ENCODE measurements around the gene ERICH2. TPM values are rescaled to one million over a fixed set of nuclear protein-coding genes. Genes with fewer than 3 reads are reported as not detected.

The ERICH2 gene
- total RNA-seq, 1 donor from 2014 or later = 1.7 TPM

GRCh38 chr2:170783549-170783948 lies 13.4 kb downstream of the ERICH2 start:
- no peaks in the 10 kb centered on the region for H3K36me3 ChIP-seq (ENCODE audit: insufficient read depth, low read length)
- no peaks in the 10 kb centered on the region for H3K9me3 ChIP-seq (ENCODE audit: insufficient read depth, low read depth, low read length)
- FAIRE-seq (no peak), DNase-seq (ENCODE audit: low read depth) (no peak)
- H3K4me2 ChIP-seq (ENCODE audit: low read length) = no peak overlapping the region
- no peak overlapping the region for H3K27ac ChIP-seq (ENCODE audit: low read depth, low read length)
- H3K4me3 Mint-ChIP-seq (ENCODE audit: unreplicated experiment) = no peak overlapping the region
- no peaks in the 10 kb centered on the region for H4K20me1 ChIP-seq (ENCODE audit: insufficient read depth, low read length)
- H3K79me2 ChIP-seq (ENCODE audit: insufficient read depth, low read length) = no peaks in the 10 kb centered on the region
- H3K4me1 ChIP-seq (ENCODE audit: insufficient read depth, low read length) = no peaks in the 10 kb centered on the region
- peaks cover 10% of the 10 kb centered on the region for H3K4me1 Mint-ChIP-seq (ENCODE audit: low read depth, unreplicated experiment)
- no peak overlapping the region for H3K27ac Mint-ChIP-seq (ENCODE audit: unreplicated experiment)
- H3K9ac ChIP-seq (ENCODE audit: low read length) = no peak overlapping the region
- H3K4me3 ChIP-seq (ENCODE audit: insufficient read depth, low read depth, low read length) = no peak overlapping the region
- H3K27me3 Mint-ChIP-seq (ENCODE audit: low read depth, unreplicated experiment) = no peaks in the 10 kb centered on the region
- H3K27me3 ChIP-seq (ENCODE audit: insufficient read depth, low read length) = peaks cover 3% of the 10 kb centered on the region
- no peaks in the 10 kb centered on the region for H3K36me3 Mint-ChIP-seq (ENCODE audit: low read depth, unreplicated experiment)
- H3K9me3 Mint-ChIP-seq (ENCODE audit: unreplicated experiment) = no peaks in the 10 kb centered on the region
- no peak overlapping the region for H2AFZ ChIP-seq (ENCODE audit: low read depth, low read length)
- TF ChIP-seq EZH2 (IDR thresholded peaks at IDR 0.05; ENCODE audit: insufficient read depth, low read length) = no peak
- TF ChIP-seq CTCF (IDR thresholded peaks at IDR 0.05; ENCODE audit: insufficient read depth, low read depth, low read length) = no peak

- Histone ChIP-seq H3K4me1 (ENCODE audit: insufficient read depth, low read length) (no peaks in the 10 kb centered on the region), H2AFZ (ENCODE audit: low read depth, low read length) (no peak overlapping the region), H3K27ac (ENCODE audit: low read depth, low read length) (no peak overlapping the region), H3K36me3 (ENCODE audit: insufficient read depth, low read length) (no peaks in the 10 kb centered on the region), H3K9ac (ENCODE audit: low read length) (no peak overlapping the region), H3K79me2 (ENCODE audit: insufficient read depth, low read length) (no peaks in the 10 kb centered on the region), H3K9me3 (ENCODE audit: insufficient read depth, low read depth, low read length) (no peaks in the 10 kb centered on the region), H3K4me2 (ENCODE audit: low read length) (no peak overlapping the region), H4K20me1 (ENCODE audit: insufficient read depth, low read length) (no peaks in the 10 kb centered on the region), H3K27me3 (ENCODE audit: insufficient read depth, low read length) (peaks cover 5% of the 10 kb centered on the region), H3K4me3 (ENCODE audit: insufficient read depth, low read depth, low read length) (no peak overlapping the region)
- H3K36me3 Mint-ChIP-seq (ENCODE audit: low read depth, unreplicated experiment) = no peaks in the 10 kb centered on the region
- FAIRE-seq (no peak), DNase-seq (ENCODE audit: low read depth) (no peak)
- peaks cover 2% of the 10 kb centered on the region for H3K27me3 Mint-ChIP-seq (ENCODE audit: low read depth, unreplicated experiment)
- no peak overlapping the region for H3K4me3 Mint-ChIP-seq (ENCODE audit: unreplicated experiment)
- no peaks in the 10 kb centered on the region for H3K4me1 Mint-ChIP-seq (ENCODE audit: low read depth, unreplicated experiment)
- TF ChIP-seq CTCF (IDR thresholded peaks at IDR 0.05; ENCODE audit: insufficient read depth, low read depth, low read length) (no peak), EZH2 (IDR thresholded peaks at IDR 0.05; ENCODE audit: insufficient read depth, low read length) (no peak)
- H3K9me3 Mint-ChIP-seq (ENCODE audit: unreplicated experiment) = no peaks in the 10 kb centered on the region
- no peak overlapping the region for H3K27ac Mint-ChIP-seq (ENCODE audit: unreplicated experiment)
These were observed 28.8 kb downstream of the ERICH2 start for GRCh38 chr2:170798996-170799395.

GRCh38 chr2:170806548-170806947 lies 36.4 kb downstream of the ERICH2 start:
- no peak overlapping the region for H3K4me2 ChIP-seq (ENCODE audit: low read length)

More at GRCh38 chr2:170806548-170806947, 36.4 kb downstream of the ERICH2 start:
- Histone ChIP-seq H3K27ac (ENCODE audit: low read depth, low read length) (no peak overlapping the region), H3K9ac (ENCODE audit: low read length) (no peak overlapping the region), H3K27me3 (ENCODE audit: insufficient read depth, low read length) (peaks cover 13% of the 10 kb centered on the region), H3K4me3 (ENCODE audit: insufficient read depth, low read depth, low read length) (no peak overlapping the region), H2AFZ (ENCODE audit: low read depth, low read length) (no peak overlapping the region), H3K36me3 (ENCODE audit: insufficient read depth, low read length) (no peaks in the 10 kb centered on the region), H3K9me3 (ENCODE audit: insufficient read depth, low read depth, low read length) (no peaks in the 10 kb centered on the region), H3K4me1 (ENCODE audit: insufficient read depth, low read length) (no peaks in the 10 kb centered on the region), H3K79me2 (ENCODE audit: insufficient read depth, low read length) (no peaks in the 10 kb centered on the region), H4K20me1 (ENCODE audit: insufficient read depth, low read length) (no peaks in the 10 kb centered on the region)
- FAIRE-seq = no peak
- Mint-ChIP-seq H3K9me3 (ENCODE audit: unreplicated experiment) (no peaks in the 10 kb centered on the region), H3K36me3 (ENCODE audit: low read depth, unreplicated experiment) (no peaks in the 10 kb centered on the region), H3K4me3 (ENCODE audit: unreplicated experiment) (no peak overlapping the region), H3K27me3 (ENCODE audit: low read depth, unreplicated experiment) (peaks cover 10% of the 10 kb centered on the region), H3K27ac (ENCODE audit: unreplicated experiment) (no peak overlapping the region), H3K4me1 (ENCODE audit: low read depth, unreplicated experiment) (no peaks in the 10 kb centered on the region)
- TF ChIP-seq CTCF (IDR thresholded peaks at IDR 0.05; ENCODE audit: insufficient read depth, low read depth, low read length) (no peak), EZH2 (IDR thresholded peaks at IDR 0.05; ENCODE audit: insufficient read depth, low read length) (no peak)
- DNase-seq (ENCODE audit: low read depth) = no peak

Measured in astrocyte (in vitro differentiated cells and primary cell).